Cardiac muscle cell (in vitro differentiated cells and primary cell): ENCODE data around the gene OPN1SW. TPM values are rescaled to one million over a fixed set of nuclear protein-coding genes. Genes with fewer than 3 reads are reported as not detected.

Experiments
- DNase-seq, 2 donors: peaks; one replicate each; pipeline versions ENCODE4 v3.0.0 to v3.0.0-alpha.2; 2010 to 2017; ENCODE audit warnings: low read depth in 1 of 2, low spot score in 1 of 2
- H3K27ac ChIP-seq: fragments of 200-600 bp; sonication (generic); 2 replicates; pipeline ENCODE4 v1.5.1; 2016
- H3K27me3 ChIP-seq: fragments of 200-600 bp; sonication (generic); 2 replicates; pipeline ENCODE4 v1.6.0; 2016; ENCODE audit warnings: control low read depth
- H3K36me3 ChIP-seq: fragments of 200-600 bp; sonication (generic); 2 replicates; pipeline ENCODE4 v1.5.1; 2016; ENCODE audit warnings: control low read depth
- H3K4me1 ChIP-seq: fragments of 200-600 bp; sonication (generic); 2 replicates; pipeline ENCODE4 v1.8.1; 2017; ENCODE audit warnings: low read depth, mild to moderate bottlenecking, mixed run types
- H3K4me3 ChIP-seq: fragments of 200-600 bp; sonication (generic); 2 replicates; pipeline ENCODE4 v1.5.1; 2016; ENCODE audit warnings: mild to moderate bottlenecking
- H3K9me3 ChIP-seq: fragments of 200-600 bp; sonication (generic); 2 replicates; pipeline ENCODE4 v1.5.1; 2017; ENCODE audit warnings: low read depth, mild to moderate bottlenecking, control low read depth
- CTCF ChIP-seq: IDR thresholded peaks from 2 replicates; pipeline ENCODE4 v1.5.1; 2012; ENCODE audit warnings: low read depth, mild to moderate bottlenecking, low read length
- polyA plus RNA-seq: library from polyadenylated mRNA; unstranded; fragments of >200 nt; fragmentation: Nextera tagmentation; extraction: Ambion mirVana; gene quantifications from 2 replicates; pipeline ENCODE4 v1.2.1, GENCODE V29; 2016
- total RNA-seq: library from RNA; depleted of rRNA; stranded (reverse); fragments of >200 nt; gene quantifications from 2 replicates; pipeline ENCODE4 v1.2.3, GENCODE V29; 2016

OPN1SW gene
- total and polyA plus RNA-seq, 2 experiments from 2014 or later, result 2.1 TPM; not detected in 1

- TF ChIP-seq CTCF, result no peak
- DNase-seq, result no peak
- Histone ChIP-seq H3K36me3 (no peaks in the 10 kb centered on the region), H3K4me1 (no peaks in the 10 kb centered on the region), H3K27ac (no peak overlapping the region), H3K4me3 (no peak overlapping the region), H3K9me3 (no peaks in the 10 kb centered on the region), H3K27me3 (no peaks in the 10 kb centered on the region)
Measured at GRCh38 chr7:128788446-128789412, 13.1 kb upstream of the OPN1SW start.

DNA sequence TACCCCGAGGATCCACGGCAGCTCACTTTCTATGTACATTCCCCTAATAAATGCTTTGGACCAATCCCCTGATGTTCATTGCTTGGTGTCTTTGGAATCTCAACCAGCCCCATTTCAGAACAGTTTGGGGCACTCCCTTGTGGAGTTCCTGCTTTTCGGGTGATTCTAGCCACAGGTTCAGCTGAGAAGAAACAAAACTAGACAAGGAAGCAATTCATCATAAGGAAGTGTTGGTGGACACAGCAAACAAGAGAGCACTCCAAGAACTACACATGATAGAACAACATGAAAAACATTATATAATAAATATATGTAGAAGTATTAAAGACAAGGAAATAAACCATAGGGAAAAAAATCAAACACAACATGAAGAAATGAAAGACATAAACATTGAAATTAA is 10.1 kb upstream of the OPN1SW start:
- H3K27me3 ChIP-seq, result no peaks in the 10 kb centered on the region

DNA sequence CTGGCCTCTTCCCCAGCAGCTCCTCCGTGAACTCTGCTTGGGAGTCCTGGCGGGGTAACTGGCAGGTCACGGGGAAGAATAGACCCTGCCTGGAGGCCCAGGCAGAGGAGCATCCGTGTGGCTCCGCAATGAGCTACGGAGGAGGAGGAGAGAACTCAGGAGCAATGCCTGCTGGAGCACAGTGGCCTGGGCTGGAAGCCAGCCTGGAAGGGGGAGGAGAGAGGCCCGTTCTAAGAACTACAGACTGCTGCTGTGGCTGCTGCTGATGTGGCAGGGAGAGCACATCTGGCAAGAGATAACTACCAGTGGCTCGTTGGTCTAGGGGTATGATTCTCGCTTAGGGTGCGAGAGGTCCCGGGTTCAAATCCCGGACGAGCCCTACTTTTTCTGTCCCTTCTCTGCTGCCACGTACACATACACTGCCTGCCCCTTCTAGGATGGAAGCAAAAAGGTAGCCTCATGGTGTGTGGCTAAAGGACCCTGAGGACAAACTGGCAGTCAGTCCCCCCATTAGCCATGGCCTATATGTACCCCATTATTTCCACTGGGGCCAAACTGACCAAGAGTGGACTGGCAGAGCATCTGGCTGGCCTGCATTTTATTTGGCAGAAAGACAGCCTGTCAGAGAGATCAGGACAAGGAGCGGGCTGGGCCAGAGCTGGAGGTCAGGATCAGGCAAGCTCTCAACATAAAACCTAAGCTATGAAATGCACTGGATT is 7.7 kb upstream of the OPN1SW start:
- no peaks in the 10 kb centered on the region for H3K36me3 ChIP-seq
- TF ChIP-seq CTCF, result no peak
- H3K4me1 ChIP-seq, result no peaks in the 10 kb centered on the region
- peak; percentile 52 to 95 for DNase-seq
- H3K9me3 ChIP-seq, result no peaks in the 10 kb centered on the region
- no peak overlapping the region for H3K27ac ChIP-seq
- H3K27me3 ChIP-seq, result no peaks in the 10 kb centered on the region
- H3K4me3 ChIP-seq, result no peak overlapping the region

More for the DNA sequence above, 10.1 kb upstream of the OPN1SW start:
- Histone ChIP-seq H3K4me3 (no peak overlapping the region), H3K36me3 (no peaks in the 10 kb centered on the region), H3K27ac (no peak overlapping the region), H3K4me1 (no peaks in the 10 kb centered on the region), H3K9me3 (no peaks in the 10 kb centered on the region)
- no peak for DNase-seq
- TF ChIP-seq CTCF, result no peak

DNA sequence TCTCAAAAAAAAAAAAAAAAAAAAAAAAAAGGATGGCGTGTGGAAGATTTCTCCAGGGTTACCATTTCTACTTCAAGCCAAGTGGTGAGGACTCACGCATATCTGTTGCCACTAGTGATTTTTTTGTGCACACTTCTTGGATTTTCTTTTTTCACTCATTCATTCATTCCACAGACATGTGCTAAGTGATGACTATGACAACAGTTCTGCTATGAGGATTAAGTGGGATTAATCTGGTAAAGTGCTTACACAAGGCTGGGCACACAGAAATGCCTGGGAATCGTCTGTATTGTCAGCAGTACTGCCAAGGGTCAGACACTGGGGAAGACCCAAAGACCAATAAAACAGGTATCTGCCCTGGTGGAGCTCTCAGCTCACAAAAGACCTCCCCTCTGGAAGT is 6.3 kb upstream of the OPN1SW start:
- H3K27me3 ChIP-seq, result no peaks in the 10 kb centered on the region
- no peaks in the 10 kb centered on the region for H3K9me3 ChIP-seq
- H3K27ac ChIP-seq, result no peak overlapping the region
- no peak for DNase-seq
- no peak overlapping the region for H3K4me3 ChIP-seq
- H3K4me1 ChIP-seq, result no peaks in the 10 kb centered on the region
- no peaks in the 10 kb centered on the region for H3K36me3 ChIP-seq
- TF ChIP-seq CTCF, result no peak

DNA sequence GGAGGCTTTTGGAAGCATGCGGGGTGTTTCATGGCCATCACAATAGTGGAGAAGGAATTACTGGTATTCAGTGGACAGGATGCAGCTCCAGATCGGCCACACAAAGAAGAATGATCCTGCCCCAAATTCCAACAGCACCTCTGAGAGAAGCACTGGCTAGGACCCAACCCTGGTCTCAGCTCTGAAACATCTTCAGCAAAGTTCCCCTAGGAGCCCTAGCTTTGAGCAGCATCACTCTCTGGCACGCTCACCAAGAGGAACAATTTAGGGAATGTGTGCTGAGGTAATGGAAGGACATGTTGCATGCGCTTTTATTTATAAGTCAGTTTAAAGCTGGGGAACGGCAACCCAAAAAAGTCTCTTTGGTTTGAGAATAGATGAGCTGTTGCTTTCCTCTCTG is 5.5 kb upstream of the OPN1SW start:
- Histone ChIP-seq H3K36me3 (no peaks in the 10 kb centered on the region), H3K4me3 (no peak overlapping the region), H3K4me1 (no peaks in the 10 kb centered on the region), H3K27ac (no peak overlapping the region), H3K9me3 (no peaks in the 10 kb centered on the region), H3K27me3 (no peaks in the 10 kb centered on the region)
- TF ChIP-seq CTCF, result no peak
- DNase-seq, result peak in 1 of 2 donors; percentile 63
